ENCODE results near the gene XRCC3.
"Not testable (repeated sequence)": the region's sequence is repeated elsewhere in the genome, so short reads cannot be mapped to it uniquely, and the experiment has no call there.

Gene XRCC3

GRCh38 chr14:103663506-103663905 is 51.7 kb downstream of the XRCC3 start:
- DNase-seq (ENCODE audit: low read depth): no peak

DNA sequence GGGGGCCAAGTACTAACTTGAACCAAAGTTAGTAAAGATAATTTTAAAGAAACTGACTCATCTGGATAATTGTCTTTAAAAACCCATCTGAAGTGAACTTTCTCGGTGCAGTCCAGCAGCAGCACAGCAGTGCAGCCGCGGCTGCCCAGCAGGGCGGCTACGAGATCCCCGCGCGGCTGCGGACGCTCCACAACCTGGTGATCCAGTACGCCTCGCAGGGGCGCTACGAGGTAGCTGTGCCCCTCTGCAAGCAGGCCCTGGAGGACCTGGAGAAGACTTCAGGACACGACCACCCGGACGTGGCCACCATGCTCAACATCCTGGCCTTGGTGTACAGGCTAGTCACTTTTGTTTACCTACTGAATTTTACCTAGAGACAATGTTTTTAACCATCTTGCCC is 52.7 kb downstream of the XRCC3 start:
- no peak for DNase-seq (ENCODE audit: low read depth)

- no peak for DNase-seq (ENCODE audit: low read depth)
These were observed 53.2 kb downstream of the XRCC3 start for GRCh38 chr14:103662029-103662428.

DNA sequence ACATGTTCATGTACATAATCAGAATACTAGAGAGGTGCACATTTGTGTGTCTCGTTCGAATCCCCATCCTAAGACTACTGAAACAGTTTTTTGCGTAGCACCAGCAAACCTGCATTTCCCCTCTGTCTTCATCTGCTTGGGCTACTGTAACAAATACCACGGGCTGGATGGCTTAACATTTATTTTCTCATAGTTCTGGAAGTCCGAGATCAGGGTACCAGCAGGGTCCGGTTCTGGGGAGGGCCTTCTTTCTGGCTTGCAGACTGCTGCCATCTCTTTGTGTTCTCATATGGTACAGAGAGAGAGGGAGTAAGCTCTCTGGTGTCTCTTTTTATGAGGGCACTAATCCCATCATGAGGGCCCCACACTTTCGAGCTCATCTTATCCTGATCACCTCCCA is 55.6 kb downstream of the XRCC3 start:
- no peak for DNase-seq (ENCODE audit: low read depth)

DNA sequence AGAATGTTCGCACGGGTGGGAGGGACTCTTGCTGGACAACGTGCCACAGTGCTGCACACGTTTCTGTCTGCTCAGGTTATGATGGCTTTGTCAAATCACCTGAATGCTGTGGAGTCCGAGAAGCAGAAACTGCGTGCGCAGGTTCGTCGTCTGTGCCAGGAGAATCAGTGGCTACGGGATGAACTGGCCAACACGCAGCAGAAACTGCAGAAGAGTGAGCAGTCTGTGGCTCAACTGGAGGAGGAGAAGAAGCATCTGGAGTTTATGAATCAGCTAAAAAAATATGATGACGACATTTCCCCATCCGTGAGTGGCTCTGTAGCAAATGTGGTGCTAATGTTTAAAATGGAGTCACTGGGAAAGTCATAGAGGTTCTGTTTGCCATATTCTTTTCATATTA is 57.8 kb downstream of the XRCC3 start:
- no peak for DNase-seq (ENCODE audit: low read depth)

- DNase-seq (ENCODE audit: low read depth): no peak
These were observed 58.5 kb downstream of the XRCC3 start for GRCh38 chr14:103656756-103657133.

DNA sequence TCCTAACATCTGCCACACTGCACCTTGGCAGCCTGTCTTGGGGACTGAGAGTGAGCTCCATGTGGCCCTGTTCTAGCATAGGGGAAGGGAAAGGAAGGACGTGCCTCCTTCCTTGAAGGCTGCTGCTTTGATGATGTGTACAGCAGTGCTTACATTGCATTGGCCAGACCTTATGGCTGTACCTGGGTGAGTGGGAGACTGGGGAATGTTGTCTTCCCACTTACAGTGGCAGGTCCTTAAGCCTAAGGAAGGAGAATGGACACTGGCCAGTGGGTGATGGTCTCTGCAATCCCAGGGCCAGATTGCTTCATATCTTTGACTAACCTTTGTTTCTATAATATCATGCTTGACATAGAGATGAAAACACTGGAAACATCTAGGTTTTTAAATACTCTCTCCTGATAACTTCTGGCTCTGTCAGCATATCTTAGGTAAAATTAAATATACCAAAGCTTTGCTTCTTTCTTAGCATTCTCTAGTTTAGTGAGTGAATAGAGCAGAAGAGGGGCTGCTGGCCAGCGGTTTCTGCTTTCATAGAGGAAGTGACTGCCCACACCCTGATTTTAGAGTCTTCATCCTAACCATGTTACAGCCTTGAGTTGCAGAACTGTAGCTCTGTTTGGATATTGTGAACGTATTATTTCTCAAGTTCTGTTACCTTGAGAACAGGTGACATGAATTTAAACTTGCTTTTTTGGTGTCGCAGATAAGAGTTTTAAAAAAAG is 59.1 kb downstream of the XRCC3 start:
- DNase-seq (ENCODE audit: low read depth): no peak

DNA sequence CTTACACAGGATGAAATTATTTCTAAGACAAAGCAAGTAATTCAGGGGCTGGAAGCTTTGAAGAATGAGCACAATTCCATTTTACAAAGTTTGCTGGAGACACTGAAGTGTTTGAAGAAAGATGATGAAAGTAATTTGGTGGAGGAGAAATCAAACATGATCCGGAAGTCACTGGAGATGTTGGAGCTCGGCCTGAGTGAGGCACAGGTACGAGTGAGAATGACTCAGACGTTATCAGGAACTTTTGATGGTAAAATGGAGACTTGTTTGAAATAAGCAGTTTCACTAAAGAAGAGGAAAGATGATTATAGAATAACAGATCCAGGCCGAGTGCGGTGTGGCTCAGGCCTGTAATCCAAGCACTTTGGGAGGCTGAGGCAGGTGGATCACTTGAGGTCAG is 60.6 kb downstream of the XRCC3 start:
- DNase-seq (ENCODE audit: low read depth): no peak

- no peak for DNase-seq (ENCODE audit: low read depth)
These were observed 61.4 kb downstream of the XRCC3 start for GRCh38 chr14:103653805-103654204.

- not testable (repeated sequence) for DNase-seq (ENCODE audit: low read depth)
These were observed 61.9 kb downstream of the XRCC3 start for GRCh38 chr14:103653336-103653735.

DNA sequence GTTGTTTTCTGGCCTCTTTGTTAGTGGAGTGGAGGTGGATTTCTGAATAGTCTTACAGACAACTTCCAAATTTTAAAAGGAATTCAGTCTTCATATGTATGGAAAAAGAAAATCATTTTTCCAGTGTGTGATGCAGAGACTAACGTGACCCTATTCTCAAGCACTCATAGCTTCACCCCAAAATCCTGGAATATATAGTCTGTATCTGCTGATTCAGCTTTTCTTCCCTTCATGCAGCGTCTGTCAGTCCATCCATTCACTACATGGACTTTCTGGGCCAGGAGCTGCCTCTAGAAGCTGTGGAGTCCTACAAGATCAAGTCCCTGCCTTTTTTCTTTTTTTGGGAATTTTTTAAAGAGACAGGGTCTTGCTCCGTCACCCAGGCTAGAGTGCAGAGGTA is 62.4 kb downstream of the XRCC3 start:
- DNase-seq (ENCODE audit: low read depth): no peak

GRCh38 chr14:103651585-103651984 is 63.7 kb downstream of the XRCC3 start:
- no peak for DNase-seq (ENCODE audit: low read depth)

DNA sequence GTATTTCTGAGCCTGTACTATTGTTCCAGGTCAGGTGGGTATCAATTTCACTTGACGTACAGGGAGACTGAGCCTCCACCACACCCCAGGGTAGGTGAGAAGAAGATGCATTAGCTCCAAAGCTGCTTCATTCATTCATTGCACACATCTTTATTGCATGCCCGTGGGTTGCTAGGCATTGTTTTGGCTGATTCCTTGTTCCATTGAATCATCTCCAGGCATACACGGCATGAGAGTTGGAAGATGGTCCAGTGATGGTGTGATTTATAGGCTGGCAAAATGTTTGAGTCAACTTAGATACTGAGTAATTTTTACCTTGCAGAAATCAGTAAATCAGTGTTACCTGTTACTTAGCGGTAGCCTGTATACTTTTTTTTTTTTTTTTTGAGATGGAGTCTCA is 65.0 kb downstream of the XRCC3 start:
- no peak for DNase-seq (ENCODE audit: low read depth)

GRCh38 chr14:103649001-103649400 is 66.2 kb downstream of the XRCC3 start:
- no peak for DNase-seq (ENCODE audit: low read depth)
